Right atrium auricular region (tissue), 2 donors: ENCODE measurements around the gene RIPOR2. TPM values are rescaled to one million over a fixed set of nuclear protein-coding genes. Genes with fewer than 3 reads are reported as not detected.

Experiments
- DNase-seq: peaks from one replicate; pipeline ENCODE4 v3.0.0-alpha.2; 2019; ENCODE audit warnings: low spot score
- H3K27ac ChIP-seq, 2 donors: fragments of 200-600 bp; sonication (generic); 1 replicate in 1 of 2; 2 replicates in 1 of 2; pipeline ENCODE4 v1.5.1; 2016 to 2019
- H3K27me3 ChIP-seq, 2 donors: fragments of 200-600 bp; sonication (generic); one replicate each; pipeline versions ENCODE4 v1.5.1 to v1.6.0; 2017 to 2019
- H3K36me3 ChIP-seq: fragments of 200-600 bp; sonication (generic); one replicate; pipeline ENCODE4 v1.5.1; 2016
- H3K4me1 ChIP-seq, 2 donors: fragments of 200-600 bp; sonication (generic); one replicate each; pipeline versions ENCODE4 v1.5.1 to v1.6.0; 2017 to 2019
- H3K4me3 ChIP-seq, 2 donors: fragments of 200-600 bp; sonication (generic); 1 replicate in 1 of 2; 2 replicates in 1 of 2; pipeline ENCODE4 v1.5.1; 2017 to 2019; ENCODE audit warnings: mild to moderate bottlenecking in 1 of 2, moderate library complexity in 1 of 2
- H3K9me3 ChIP-seq, 2 donors: fragments of 200-600 bp; sonication (generic); one replicate each; pipeline ENCODE4 v1.5.1; 2019
- CTCF ChIP-seq, 2 donors: fragments of 200-600 bp; sonication (generic); IDR thresholded peaks; one replicate each; pipeline ENCODE4 v1.5.1; 2019; ENCODE audit warnings: antibody characterized with exemption in 2 of 2
- total RNA-seq, 2 donors: library from RNA; depleted of rRNA; stranded (reverse); fragments of >200 nt; gene quantifications; one replicate each; pipeline ENCODE4 v1.1.0, GENCODE V29; 2016

RIPOR2 gene
- total RNA-seq, 2 donors from 2014 or later: 2.4 to 7.3 TPM

DNA sequence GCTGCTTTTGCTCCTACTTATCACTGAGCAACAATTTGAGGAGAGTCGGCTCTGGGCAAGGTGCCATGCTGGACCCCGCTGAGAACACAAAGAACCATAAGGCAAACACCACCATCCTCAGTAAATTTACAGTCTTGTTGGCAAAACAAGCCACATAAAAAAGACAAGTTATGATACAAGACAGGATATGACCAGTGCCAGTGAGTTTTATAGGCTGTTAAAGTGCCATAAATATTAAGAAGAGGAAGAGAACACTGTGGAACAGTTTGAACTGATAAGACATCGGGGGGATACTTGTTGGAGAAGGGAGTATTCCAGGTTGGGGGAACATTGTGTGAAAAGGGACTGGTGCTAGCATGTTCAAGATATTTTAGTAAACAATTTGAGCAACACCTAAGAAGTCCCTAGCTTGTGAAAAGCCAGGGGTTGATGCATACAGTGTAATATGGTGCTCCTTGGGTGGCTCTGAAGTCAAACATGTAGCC is 25.3 kb upstream of the RIPOR2 start:
- TF ChIP-seq CTCF (IDR thresholded peaks at IDR 0.05): no peak
- DNase-seq: no peak
- H3K27ac ChIP-seq: no peak overlapping the region
- no peaks in the 10 kb centered on the region for H3K27me3 ChIP-seq
- H3K9me3 ChIP-seq: no peaks in the 10 kb centered on the region
- H3K4me1 ChIP-seq: no peaks in the 10 kb centered on the region
- no peak overlapping the region for H3K4me3 ChIP-seq
- no peaks in the 10 kb centered on the region for H3K36me3 ChIP-seq

DNA sequence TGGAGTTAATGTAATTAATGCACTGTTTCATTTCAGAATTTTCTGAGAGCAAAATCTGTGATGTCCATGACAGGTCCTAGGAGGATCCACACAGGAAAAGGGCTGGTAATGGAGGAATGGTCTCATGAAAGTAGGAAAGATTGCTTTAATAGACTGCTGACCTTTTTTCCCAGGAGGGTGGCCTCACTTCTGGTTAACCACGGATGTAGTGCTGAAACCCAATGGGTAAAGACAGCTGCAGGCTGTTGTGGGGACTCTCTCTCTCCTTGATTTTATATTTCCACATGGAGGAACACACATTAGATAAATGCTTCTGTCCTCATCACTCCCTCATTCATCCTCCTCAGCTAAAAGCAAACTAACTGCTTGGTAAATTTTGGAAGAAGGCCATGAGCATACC is 23.6 kb upstream of the RIPOR2 start:
- Histone ChIP-seq H3K4me3 (no peak overlapping the region), H3K27me3 (no peaks in the 10 kb centered on the region), H3K36me3 (no peaks in the 10 kb centered on the region), H3K4me1 (no peaks in the 10 kb centered on the region), H3K9me3 (no peaks in the 10 kb centered on the region), H3K27ac (no peak overlapping the region)
- no peak for DNase-seq
- TF ChIP-seq CTCF (IDR thresholded peaks at IDR 0.05): no peak

- Histone ChIP-seq H3K4me3 (no peak overlapping the region), H3K4me1 (no peaks in the 10 kb centered on the region), H3K27ac (no peak overlapping the region), H3K9me3 (no peaks in the 10 kb centered on the region), H3K36me3 (no peaks in the 10 kb centered on the region), H3K27me3 (no peaks in the 10 kb centered on the region)
- DNase-seq: no peak
- no peak for TF ChIP-seq CTCF (IDR thresholded peaks at IDR 0.05)
Observed at GRCh38 chr6:24957199-24957598, 21.4 kb upstream of the RIPOR2 start.

- H3K36me3 ChIP-seq: no peaks in the 10 kb centered on the region
- no peak overlapping the region for H3K27ac ChIP-seq
- H3K9me3 ChIP-seq: no peaks in the 10 kb centered on the region
- TF ChIP-seq CTCF (IDR thresholded peaks at IDR 0.05): no peak
- no peaks in the 10 kb centered on the region for H3K4me1 ChIP-seq
- no peak for DNase-seq
- H3K4me3 ChIP-seq: no peak overlapping the region
- H3K27me3 ChIP-seq: no peaks in the 10 kb centered on the region
Observed at GRCh38 chr6:24953726-24954125, 18.0 kb upstream of the RIPOR2 start.

DNA sequence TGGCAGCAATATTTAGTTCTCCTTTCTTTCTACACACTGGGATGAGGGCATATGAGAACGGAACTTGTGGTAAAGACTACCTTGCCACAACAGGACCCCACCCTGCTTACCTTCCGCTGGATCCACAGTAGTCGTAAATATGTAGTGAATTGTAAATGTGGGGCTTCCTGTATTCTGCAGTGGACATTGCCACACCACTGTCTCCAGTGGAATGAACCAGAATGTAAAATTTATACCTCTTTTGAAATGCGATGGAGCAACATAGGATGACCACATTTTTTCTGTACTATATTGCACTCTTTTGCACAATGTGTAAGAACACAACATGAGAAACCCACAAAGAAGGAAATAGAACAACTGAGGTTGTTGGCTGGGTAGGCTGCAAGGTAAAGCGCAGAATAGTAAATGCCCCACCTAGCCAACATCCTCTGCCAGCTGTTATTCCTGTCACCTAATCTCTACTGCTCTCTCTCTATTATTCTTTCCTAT is 16.1 kb upstream of the RIPOR2 start:
- no peaks in the 10 kb centered on the region for H3K9me3 ChIP-seq
- DNase-seq: no peak
- H3K27ac ChIP-seq: no peak overlapping the region
- H3K4me1 ChIP-seq: no peaks in the 10 kb centered on the region
- H3K27me3 ChIP-seq: no peaks in the 10 kb centered on the region
- no peak overlapping the region for H3K4me3 ChIP-seq
- H3K36me3 ChIP-seq: no peaks in the 10 kb centered on the region
- no peak for TF ChIP-seq CTCF (IDR thresholded peaks at IDR 0.05)
